ENCODE data around the gene MRPS34.
A peak's percentile ranks its signal among the peaks of the same experiment; 100 is the strongest.

Gene MRPS34

GRCh38 chr16:1723450-1724147 is 49.3 kb downstream of the MRPS34 start:
- Histone ChIP-seq H3K36me3 (ENCODE audit: insufficient read depth, low read length) (peaks cover 39% of the 10 kb centered on the region), H3K79me2 (ENCODE audit: insufficient read depth, low read length) (peaks cover 35% of the 10 kb centered on the region), H3K4me3 (ENCODE audit: low read depth in 1 of 2, low read length in 2 of 2) (no peak overlapping the region), H3K4me1 (ENCODE audit: insufficient read depth, low read length) (peaks cover 23% of the 10 kb centered on the region), H4K20me1 (ENCODE audit: insufficient read depth, low read length) (peaks cover 39% of the 10 kb centered on the region), H3K27me3 (ENCODE audit: insufficient read depth, low read length, poor library complexity) (no peaks in the 10 kb centered on the region), H3K9me3 (ENCODE audit: insufficient read depth, low read length, severe bottlenecking) (no peaks in the 10 kb centered on the region), H2AFZ (ENCODE audit: low read depth, low read length) (no peak overlapping the region), H3K27ac (ENCODE audit: low read length) (0 out of 2 replicates have a peak overlapping the region, but pooled peaks have one; percentile 37), H3K4me2 (ENCODE audit: insufficient read depth, low read length) (no peak overlapping the region), H3K9ac (ENCODE audit: low read depth, low read length) (no peak overlapping the region)
- DNase-seq: peak; percentile 38
- ATAC-seq (ENCODE audit: insufficient read depth, low read depth): no peak
- TF ChIP-seq EZH2 (IDR thresholded peaks at IDR 0.05; ENCODE audit: borderline replicate concordance, low read depth, low read length, severe bottlenecking): no peak
- TF ChIP-seq, protein P1, sequence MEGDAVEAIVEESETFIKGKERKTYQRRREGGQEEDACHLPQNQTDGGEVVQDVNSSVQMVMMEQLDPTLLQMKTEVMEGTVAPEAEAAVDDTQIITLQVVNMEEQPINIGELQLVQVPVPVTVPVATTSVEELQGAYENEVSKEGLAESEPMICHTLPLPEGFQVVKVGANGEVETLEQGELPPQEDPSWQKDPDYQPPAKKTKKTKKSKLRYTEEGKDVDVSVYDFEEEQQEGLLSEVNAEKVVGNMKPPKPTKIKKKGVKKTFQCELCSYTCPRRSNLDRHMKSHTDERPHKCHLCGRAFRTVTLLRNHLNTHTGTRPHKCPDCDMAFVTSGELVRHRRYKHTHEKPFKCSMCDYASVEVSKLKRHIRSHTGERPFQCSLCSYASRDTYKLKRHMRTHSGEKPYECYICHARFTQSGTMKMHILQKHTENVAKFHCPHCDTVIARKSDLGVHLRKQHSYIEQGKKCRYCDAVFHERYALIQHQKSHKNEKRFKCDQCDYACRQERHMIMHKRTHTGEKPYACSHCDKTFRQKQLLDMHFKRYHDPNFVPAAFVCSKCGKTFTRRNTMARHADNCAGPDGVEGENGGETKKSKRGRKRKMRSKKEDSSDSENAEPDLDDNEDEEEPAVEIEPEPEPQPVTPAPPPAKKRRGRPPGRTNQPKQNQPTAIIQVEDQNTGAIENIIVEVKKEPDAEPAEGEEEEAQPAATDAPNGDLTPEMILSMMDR (IDR thresholded peaks at IDR 0.05; ENCODE audit: borderline replicate concordance, extremely low read depth, low read length, poor library complexity, severe bottlenecking): peak; percentile 77
